GM19467 (cell line): ENCODE measurements around the gene DUSP5.
"Not testable (repeated sequence)": the region's sequence is repeated elsewhere in the genome, so short reads cannot be mapped to it uniquely, and the experiment has no call there.

ENCODE experiments used
- ATAC-seq: cut with Tn5 transposase; IDR thresholded peaks from one replicate; pipeline ENCODE4 v1.9.1; 2021; ENCODE audit warnings: mild to moderate bottlenecking, moderate library complexity; ENCODE audit not compliant: unreplicated experiment

The DUSP5 gene

DNA sequence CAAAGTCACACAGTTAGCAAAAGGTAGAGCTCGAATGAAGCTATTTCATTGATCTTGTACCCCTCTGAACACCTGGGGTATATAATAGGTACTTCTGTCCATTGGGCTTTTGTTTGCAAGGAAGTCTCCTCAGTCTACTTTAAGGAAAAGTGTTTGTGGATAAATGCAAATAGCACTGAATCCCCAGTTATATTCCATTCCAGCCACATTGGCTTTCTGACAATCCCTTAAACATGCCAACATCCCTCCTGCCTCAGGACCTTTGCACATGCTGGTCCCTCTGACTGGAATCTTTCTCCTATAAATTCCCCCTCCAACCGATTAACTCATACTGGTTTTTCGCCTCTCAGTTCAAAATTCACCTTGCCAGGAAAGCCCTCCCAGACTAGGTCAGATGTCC lies 17.1 kb downstream of the DUSP5 start:
- no peak for ATAC-seq

DNA sequence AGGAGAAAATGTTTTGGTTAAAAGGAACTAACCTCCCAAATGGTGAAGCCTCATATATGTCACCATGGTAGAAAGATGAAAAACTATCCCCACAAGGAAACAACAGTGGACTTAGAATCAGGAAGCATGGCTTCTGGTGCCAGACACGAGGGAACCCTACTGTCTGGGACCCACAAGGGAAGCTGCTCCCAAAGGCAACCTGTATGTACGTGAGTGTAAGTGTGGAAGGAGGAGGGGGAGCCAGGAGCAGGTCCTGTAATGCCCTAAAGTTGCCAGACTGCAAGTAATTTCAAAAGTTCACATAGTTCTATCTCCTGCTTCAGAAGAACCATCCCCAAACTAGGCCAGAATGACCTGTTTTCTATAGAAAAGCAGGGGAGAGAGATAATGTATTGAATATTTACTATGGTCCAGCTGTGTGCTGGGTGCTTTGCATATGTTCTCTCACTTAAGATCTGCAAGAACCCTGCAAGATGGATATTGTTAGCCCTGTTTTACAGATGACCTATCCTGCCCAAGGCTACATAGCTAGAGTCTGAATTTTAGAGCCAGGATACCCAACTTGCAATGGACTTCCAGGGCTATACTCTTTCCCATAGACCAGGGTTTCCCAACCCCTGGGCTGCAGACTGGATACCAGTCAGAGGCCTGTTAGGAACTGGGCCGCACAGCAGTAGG lies 19.2 kb downstream of the DUSP5 start:
- no peak for ATAC-seq

DNA sequence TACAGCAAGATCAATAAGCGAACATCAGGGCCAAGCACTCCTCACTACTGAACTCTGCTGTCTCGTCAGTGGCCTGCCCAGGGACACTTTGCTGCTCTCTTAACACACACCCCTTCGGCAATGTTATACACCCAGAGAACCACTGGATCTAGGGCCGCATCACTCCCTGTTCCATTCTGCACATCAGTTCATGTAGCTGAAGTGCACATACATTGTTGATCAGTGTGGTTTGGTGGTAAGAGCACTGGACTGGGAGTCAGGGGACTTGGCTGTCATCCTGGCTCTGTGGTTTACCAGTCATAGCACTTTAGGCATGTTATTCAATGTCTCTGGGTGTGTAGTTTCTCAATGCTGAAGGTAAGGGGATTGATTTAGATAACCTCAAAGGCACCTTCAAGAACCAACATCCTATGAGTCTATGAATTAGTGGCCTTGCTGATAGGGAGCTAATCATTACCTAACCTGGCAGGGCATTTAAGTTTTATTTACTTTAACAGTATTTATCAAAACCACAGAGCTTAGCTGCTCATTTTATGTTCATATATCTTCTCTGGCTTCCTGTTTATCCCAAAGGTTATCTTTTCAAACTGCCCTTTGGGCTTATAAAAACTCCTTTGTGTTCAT lies 24.8 kb downstream of the DUSP5 start:
- no peak for ATAC-seq

DNA sequence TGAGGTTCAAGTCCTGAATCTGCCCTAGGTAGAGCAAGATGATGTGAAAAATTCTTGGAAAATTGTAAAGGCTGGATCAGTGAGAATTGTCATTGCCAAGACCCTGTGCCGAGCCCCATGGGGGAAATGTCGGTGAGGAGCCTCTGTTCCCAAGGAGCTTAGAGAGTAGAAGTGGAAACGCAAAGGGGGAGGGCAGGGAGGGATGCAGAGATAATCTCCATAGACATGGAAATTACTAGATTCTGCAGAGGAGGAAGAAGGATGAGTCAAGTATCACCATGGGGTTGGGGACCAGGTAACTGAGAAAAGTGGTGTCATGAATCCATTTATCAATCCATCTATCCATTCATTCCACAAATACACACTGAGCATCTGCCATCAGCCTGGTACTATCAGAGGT lies 26.0 kb downstream of the DUSP5 start:
- ATAC-seq = no peak

DNA sequence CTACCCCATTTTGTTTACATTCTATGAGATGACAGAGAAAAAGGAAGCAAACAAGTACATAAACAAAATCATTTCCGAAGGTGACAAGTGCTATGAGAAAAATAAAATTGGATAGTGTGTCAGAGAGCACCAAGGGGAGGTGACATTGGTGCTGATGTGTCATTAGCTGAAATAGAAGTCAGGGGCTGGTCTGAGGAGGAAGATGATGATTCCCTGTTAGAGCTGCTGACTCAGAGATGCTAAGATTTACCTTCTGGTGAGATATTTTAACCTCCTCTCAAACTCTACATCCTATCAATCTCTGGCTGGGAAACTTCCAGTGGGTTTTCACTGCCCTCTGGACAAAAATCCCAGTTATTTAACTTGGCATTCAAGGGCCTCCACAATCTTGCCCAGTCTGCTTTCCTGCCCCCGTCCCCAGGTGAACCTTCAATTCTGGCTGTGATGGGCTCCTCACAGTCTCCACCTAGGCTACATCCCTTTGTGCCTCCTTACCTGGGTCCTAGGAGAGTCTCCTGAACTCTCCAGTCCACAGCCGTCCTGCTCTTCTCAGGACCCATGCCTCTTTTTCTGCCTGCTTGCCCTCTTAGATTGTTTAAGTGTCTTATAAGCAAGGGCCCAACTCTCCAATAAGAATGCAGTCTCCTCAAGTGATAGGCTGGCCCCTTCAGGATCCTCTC lies 26.6 kb downstream of the DUSP5 start:
- ATAC-seq = no peak

DNA sequence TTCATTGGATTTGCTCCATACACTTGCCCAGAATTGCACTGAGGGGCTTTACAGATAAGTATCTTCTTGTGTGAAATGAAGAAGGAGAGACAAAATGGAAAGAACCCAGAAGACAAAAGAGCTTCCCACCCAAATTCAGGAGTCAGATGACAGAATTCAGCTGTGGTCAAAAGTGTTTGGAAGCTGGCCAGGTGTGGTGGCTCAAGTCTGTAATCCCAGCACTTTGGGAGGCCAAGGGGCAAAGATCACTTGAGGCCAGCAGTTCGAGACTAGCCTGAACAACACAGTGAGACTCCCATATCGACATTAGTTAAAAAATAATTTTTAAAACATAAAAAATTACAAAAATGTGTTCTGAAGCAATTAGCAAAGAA lies 27.1 kb downstream of the DUSP5 start:
- no peak for ATAC-seq

DNA sequence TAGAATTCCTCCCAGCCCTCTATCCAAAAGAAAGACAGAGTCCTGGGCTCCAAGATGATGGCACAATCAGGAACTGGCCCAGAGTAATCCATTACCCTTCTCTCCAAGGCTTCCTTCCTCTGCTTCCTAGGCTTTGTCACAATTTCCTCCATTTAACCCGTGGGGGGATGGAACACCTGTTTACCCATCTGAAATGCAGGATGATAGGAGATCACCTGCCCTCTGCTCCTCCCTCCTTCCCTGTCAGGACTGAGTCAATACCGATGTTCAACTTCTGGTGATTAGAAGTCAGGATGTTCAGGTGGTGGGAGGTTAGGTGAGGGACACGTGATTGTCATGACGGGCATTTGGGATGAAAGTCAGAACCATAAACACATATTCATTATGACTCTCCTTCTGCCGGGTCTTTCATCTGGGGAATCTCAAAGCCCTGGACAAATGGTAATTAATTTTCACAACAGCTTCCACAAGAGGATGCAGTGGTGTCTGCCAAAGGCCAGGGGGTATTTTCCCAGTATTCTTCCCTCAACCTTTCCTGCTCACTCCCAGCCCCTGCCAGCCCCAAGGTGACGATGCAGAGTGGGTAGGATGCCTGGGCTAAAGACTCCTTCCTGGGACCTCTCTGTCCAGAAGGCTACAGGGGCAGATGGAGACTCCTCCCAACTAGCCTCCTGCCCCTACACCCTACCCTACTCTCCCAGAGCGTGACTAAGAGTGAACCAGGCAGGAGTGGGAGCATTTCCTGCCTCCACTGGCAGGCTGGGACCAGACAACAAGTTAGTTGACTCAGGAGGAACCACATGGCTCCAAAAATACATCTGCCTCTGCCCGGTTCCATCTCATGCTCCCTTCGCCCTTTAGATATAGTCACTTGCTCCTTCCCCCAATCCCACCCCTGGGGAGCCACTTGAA lies 27.9 kb downstream of the DUSP5 start:
- ATAC-seq = no peak

DNA sequence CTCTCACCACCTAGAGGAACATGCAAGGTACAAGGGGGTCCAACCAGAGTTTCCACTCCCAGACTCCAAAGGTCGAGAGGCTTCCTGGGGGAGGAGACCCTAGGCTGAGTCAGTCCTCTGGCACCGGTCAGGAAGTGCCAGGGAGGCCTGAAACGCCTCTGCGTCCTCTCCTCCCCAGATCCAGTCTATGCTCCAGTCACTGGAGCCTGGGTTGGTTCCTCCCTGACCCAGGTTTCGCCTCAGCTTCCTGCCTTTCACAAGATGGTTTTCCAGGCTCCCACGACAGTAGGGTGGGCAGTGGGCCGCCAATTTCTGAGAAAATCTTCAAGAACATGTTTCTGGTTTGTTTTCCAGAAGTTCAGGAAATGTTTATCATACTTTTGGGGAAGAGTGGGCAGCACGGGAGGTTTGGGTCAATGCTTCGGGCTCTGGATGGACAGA lies 30.0 kb downstream of the DUSP5 start:
- no peak for ATAC-seq

DNA sequence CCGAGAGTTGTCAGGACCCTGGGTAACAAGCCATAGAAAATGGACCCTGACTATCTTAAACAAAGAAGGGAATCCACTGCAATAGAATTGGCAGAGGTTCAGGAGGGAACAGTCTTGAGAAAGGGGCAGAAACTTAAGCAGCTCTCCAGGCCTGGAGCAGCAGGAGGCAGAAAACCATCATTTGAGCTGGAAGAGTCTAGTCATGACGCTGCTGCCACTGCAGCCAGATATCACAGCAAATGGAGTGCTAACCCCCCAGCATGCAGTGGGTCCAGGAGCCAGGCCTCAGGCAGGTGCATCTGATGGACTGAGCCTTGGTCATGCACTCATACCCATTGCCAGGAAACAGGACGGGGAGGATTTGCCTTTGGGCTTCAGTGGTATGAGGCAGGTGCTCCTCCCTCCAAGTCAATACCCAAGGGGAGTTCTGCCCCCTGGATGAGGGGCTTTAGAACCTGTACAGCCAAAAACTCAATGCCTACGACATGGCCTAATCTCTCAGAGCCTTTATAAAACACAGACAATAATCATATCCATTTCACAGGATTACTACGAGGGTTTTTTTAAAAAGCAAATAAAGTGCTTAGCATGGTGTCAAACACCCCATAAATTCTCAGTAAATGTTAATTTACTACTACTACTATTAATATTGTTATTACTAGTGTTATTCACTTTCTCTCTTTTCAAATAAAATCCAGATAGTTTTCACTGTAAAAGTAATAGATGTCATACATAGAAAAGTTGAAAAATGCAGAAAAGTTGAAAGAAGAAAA lies 30.7 kb downstream of the DUSP5 start:
- ATAC-seq = no peak

DNA sequence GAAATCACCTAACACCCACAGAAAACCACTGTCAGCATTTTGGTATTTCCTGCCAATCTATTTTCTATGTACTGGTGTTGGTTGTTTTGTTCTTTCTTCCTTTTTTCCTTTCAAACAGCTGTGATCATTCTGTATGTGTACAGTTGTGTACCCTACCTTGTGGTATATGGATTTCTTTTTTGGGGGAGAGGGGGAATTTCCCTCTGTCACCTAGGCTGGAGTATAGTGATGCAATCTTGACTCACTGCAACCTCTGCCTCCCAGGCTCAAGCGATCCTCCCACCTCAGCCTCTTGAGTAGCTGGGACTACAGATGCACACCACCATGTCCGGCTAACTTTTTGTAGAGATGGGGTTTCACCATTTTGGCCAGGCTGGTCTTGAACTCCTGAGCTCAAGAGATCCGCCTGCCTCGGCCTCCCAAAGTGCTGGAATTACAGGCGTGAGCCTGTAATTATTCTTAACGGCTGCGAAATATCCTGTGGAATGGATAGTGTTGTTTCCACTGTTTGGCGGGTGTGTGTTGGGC lies 31.4 kb downstream of the DUSP5 start:
- not testable (repeated sequence) for ATAC-seq

DNA sequence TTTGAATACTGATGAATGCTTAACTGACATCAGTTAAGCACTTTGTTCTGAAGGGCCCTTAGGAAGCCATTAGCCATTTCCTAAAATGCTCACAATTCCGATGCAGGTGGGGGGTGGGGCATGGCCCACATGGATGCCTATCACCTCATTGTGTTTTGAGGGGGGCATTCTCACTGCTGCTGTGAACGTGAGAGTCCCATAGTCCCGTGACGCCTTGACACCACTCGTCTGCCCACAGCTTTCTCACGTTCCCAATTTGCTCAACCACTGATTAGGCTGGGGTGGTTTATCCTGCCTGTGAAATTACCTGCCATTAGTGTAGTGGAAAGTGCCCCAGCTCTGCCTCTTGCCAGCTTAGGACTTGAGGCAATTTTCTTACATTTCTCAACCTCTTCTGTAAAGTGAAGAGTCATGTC lies 31.9 kb downstream of the DUSP5 start:
- ATAC-seq = no peak

DNA sequence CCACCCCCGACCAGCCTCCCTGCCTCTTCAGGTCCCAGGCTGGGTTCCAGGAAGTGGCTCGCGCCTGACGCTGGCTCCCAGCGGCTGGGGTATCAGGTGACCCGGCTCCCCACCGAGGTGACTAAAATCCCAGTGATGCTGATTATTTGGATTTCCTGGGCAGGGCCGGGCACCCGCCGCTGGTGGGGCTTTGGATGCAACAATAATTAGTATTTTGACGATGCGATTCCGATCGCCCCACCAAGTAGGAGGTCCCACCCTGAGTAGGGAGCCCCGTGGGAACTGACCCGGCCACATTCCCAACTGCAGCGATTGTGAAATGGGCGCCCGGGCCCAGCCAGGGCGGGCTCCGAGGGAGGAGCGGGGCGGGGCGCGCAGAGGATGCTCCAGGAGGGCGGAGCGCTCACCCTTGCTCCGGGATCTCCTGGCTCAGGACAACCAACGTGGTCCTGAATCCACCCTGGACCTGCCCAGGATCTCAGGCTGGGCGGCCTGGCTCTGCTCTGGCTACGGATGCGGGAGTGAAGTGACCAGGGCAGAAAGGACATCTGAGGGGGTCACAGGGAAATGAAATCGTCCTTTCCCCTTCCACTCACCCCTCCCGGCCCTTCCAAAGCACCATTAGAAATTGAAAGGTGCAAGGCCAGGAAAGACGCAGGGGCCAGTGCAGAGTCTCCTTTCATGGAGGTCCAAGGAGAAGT lies 32.6 kb downstream of the DUSP5 start:
- ATAC-seq = no peak

DNA sequence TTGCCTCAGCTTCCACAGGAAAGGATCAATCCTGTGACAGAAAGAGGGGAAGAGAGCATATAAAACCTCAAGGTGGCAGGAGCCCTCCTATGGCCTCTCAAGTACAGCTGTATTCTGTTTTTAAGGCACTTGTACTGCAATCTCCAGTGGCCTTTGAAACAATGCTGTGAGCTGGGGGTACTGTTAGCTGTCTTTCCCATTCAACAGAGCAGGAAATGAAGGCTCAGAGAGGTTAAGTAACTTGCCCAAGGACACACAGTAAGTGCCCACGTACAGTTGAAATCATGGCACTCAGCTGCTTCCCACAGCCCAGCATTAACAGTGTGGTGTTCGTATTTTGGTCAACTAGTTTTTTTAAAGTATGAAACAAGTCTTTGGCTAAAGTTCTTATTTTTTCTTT lies 34.0 kb downstream of the DUSP5 start:
- ATAC-seq = no peak

DNA sequence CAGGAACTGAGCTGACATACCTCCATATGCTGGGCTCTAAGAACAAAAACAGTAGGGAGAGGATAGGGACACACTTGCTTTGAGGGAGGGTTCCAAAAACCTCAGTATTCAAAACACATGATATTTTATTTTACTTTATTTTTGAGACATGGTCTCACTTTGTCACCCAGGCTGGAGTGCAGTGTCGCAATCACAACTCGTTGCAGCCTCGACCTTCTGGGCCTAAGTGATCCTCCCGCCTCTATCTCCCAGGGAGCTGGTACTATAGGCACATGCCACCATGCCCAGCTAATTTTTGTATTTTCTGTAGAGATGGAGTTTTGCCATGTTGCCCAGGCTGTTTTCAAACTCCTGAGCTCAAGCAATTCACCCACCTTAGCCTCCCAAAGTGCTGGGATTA lies 34.9 kb downstream of the DUSP5 start:
- not testable (repeated sequence) for ATAC-seq

DNA sequence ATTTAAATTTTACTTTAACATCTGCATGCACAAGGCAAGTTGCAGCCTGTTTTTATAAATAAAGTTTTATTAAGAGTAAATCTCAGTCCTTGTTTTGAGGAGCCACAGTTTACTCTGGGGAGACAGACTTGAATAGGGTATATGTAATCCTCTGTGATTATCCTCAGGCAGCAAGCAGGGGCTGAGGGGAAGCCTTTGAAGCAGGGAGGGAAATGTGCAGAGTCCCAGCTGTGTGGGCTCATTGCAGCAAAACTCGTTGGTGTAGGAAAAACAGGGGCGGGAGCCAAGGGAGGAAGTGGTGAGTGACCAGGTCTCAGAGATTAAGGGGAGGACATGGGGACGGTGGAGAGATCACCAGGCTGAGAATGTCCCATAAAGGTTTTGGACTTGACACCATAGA lies 35.4 kb downstream of the DUSP5 start:
- ATAC-seq = no peak

DNA sequence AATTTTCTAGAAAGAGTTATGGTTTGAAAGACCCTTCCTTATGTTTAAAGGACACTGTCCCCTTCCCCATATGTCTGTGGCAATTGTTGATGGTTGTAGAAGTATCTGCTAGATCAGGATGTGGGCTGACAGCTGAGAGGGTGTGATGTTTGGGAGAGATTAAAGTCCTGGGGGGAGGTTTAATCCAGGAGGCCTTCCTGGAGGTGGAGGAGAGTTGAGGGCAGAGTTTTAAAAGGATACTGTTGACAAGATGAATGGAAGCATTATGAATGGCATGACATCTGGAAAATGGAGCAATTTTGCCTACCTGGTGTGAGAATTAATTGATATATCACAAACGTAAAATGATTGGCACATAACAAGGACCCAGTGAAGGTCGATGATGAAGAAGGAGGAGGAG lies 36.9 kb downstream of the DUSP5 start:
- ATAC-seq = no peak

DNA sequence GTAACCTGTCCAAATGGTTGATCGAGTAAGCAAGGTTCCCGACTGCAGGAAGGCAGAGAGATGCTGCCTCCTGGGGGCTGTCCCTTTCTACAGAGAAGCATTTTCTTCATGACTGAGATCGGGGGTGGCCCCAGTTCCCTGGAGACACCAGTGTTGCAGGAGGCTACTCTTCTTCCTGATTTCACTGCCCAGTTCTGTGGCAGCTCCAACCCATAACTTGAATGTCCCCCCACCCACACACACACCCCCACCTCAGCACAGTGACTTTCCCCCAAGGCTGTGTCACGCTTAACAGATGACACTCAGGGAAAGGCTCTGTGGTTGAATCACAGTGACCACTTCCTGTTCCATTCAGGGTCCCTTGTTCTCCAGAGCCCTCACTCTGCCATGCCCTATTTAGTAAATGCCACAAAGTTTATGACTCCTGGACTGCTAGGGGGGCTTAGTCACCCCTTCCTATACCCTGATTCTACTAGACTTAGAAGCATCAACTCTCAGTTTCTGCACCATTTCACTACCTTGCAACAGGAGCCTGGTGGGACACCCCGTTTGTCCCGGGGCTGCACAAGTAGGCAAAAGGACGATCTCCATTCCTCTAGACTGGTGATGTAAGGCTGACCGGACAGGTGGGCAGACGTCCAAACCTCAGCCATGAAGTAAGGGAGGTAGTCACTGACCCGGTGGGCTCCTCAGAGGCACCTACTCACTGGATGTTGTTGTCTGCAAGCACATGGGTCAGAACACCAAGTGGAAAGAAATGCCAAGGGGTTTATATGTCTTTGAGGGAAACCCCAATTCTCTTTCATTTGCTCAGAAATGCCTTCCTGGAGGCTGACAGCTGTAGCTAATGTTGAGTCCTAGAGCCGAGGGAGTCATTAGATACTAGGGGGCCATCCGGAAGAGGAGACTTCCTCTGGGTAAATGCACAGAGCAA lies 38.5 kb downstream of the DUSP5 start:
- ATAC-seq = peak; percentile 83

DNA sequence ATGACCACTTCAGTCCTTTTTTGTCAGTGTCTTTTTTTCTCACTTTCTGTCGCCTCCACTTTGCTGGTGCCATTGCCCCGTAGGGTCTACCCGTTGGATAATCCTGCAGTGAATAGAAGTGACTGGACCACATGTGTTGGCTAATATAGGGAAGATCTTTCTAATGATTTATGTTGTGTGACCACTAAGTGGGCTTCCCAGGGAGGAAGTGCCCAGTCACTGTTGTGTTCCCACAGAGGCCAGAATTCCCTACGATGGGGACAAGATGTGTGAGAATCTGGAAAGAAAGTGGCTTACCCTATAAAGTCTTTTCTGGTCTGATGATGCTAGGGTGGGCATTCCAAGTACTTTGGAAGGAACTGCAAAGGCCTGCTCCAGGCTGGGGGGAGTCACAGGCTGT lies 41.4 kb downstream of the DUSP5 start:
- no peak for ATAC-seq

DNA sequence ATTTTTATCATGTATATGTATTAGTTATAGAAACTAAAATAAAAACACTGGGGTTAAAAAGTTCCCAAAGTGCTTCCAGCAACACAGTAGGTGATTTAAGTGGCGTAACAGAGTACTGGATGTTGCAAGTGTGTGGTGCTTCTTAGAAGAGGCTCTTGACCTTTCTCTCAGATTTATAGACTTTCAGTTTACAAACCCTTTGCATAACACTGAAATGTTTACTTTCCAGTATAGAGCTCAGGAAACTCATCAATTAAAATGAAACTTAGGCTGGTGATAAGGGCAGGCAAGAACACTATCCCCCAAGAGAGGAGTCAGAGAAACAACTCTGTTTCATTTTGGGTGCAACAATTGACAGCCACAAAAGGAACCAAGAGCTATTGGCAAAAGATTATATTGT lies 42.3 kb downstream of the DUSP5 start:
- ATAC-seq = no peak
